Fibroblast of skin of abdomen (primary cell): Measurements from ENCODE around the gene NR4A1.

Source experiments
- DNase-seq: peaks from one replicate; pipeline ENCODE4 v3.0.0-alpha.2; 2013

The NR4A1 gene

GRCh38 chr12:52042706-52043385 is 8.4 kb upstream of the NR4A1 start:
- no peak for DNase-seq

DNA sequence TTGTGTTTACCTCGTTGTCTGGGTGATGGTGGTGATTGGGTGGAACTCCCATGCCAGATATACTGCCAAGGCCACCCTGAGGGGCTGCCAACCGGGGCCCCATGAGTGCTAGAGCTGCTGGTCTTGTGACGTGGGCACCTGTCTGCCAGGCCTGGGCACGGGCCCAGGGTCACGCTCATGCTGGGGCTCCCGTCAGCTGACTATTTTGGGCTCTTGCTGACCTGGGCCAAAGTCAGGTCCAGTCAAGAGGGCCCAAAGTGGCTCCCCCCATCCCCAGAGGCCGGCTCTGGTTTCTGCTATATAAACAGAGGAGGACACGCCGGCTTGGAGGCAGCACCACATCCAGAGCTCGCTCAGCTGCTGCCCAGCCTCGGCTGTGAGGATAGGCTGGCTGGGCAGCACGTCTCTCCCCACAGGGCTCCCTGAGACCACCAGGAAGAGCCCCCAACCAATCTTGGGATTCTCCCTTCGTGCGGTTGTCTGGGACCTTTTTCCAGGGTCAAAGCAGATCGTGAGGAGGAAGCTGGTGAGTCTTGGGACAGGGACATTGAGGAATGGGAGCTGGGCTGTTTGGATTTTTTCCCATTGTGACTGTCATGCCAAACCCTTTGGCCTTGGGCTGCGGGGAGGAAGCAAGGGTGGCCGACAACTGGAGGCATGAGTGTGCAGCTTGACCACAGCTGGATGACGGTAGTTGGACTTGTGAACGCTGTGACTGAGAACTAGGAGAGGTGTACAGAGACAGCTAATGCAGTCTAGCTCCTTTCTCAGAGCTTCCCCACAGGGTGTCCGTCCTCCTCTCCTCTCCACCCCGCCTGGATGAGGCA is 7.6 kb upstream of the NR4A1 start:
- DNase-seq, result no peak

GRCh38 chr12:52044292-52044983 is 6.8 kb upstream of the NR4A1 start:
- DNase-seq, result peak; percentile 52

DNA sequence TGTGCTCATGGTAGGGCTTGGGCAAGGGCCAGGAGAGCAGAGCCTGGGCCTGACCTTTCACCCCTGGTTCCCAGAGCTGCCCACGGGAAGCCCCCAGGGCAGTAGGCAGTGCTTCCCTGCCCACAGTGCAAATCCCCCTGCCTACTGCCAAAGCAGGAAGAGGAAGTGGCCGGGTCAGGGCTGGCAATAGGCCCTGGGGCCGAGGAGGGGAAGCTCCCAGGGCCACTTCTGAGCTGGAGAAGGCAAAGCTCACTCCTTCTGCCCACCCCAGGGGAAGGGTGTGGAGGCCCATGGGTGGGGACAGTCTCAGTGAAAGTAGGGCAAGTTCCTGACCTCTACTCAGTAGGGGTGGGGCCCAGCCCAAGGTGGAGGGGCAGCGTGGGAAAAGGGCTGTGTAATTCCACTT is 5.4 kb upstream of the NR4A1 start:
- no peak for DNase-seq

DNA sequence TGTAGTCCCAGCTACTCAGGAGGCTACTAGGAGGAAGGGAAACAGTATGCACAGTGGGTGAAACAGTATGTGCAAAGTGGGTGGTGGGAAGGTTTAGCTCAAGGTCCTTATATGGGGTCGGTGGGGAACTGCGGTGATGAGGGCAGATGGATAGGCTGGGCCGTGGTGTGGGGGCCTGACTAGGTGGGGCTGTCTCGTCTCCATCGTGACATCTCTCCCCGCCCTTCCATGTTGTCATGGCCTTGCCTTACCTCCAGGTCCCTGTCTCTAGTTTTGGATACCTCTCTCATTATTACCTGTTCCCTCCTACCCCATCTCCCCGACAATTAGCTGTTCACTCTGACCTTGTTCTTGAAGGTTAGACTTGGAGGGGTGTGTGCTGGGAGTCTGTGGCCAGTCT is 4.4 kb upstream of the NR4A1 start:
- no peak for DNase-seq

GRCh38 chr12:52049286-52049685 is 2.0 kb upstream of the NR4A1 start:
- DNase-seq, result no peak

- DNase-seq, result no peak
Measured at GRCh38 chr12:52049688-52050087, 1.6 kb upstream of the NR4A1 start.

DNA sequence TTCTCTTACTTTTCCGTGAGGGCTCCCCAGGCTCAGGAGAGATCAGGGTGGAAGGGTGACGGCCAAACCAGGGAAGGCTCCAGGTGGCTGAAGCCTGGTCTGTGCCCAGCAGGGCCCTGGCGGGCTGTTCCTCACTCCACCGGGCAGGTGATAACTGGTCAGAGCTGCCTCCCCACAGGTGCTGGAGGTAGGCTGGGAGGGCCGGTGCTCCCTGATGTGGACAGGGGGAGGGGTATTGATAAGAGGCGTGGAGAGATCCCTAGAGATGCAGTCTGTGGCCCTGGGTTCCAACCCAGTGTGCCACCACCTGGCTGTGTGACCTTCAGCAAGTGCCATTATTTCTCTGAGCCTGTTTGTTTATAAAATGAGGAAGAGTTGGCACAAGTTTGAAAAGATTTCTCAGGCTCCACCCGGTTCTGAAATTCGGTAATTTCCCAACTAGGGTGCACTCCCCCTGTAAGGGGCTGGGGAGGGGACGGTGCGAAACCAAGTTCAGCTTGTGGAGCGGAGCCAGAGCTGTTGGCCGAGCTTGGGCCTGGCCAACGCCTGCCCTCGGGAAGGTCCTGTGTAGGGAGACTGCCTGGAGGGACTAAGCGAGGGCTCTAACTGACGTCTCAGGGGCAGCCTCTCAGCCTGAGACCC is 1.0 kb upstream of the NR4A1 start:
- DNase-seq, result no peak

DNA sequence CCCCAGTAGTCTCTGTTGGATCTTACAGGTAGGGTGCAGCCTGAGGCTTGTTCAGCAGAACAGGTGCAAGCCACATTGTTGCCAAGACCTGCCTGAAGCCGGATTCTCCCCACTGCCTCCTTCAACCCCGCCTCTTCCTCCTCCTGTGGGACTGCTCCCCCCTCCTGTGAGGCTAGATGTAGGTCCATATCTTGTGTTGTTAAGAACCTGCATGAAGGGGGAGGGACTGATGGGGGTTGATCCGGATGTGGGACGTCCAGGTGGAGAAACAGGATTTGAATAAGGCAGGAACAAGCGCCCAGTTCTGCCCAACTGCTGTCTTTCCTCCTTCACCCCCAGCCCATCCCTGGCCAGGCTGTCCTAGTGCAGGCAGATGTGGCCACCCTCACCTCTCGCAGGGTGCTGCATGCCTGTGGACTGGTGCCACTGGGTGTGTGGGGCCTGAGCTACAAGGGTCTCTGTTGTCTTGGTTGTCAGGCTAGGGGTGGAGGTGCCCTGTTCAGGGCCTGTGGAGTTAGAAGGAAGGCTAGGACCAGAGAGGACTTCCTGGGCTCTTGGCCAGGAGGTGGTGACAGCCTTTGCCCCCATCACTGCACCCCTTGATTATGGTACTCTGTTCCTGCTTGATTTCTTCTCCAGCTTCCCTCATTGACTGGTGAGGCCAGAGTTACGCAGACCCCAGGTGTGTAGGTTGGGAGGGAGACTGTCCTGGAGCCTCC is 1.4 kb downstream of the NR4A1 start:
- no peak for DNase-seq

GRCh38 chr12:52053536-52054209 is 2.4 kb downstream of the NR4A1 start:
- DNase-seq, result no peak

- no peak for DNase-seq
Measured at GRCh38 chr12:52054231-52054832, 3.1 kb downstream of the NR4A1 start.

DNA sequence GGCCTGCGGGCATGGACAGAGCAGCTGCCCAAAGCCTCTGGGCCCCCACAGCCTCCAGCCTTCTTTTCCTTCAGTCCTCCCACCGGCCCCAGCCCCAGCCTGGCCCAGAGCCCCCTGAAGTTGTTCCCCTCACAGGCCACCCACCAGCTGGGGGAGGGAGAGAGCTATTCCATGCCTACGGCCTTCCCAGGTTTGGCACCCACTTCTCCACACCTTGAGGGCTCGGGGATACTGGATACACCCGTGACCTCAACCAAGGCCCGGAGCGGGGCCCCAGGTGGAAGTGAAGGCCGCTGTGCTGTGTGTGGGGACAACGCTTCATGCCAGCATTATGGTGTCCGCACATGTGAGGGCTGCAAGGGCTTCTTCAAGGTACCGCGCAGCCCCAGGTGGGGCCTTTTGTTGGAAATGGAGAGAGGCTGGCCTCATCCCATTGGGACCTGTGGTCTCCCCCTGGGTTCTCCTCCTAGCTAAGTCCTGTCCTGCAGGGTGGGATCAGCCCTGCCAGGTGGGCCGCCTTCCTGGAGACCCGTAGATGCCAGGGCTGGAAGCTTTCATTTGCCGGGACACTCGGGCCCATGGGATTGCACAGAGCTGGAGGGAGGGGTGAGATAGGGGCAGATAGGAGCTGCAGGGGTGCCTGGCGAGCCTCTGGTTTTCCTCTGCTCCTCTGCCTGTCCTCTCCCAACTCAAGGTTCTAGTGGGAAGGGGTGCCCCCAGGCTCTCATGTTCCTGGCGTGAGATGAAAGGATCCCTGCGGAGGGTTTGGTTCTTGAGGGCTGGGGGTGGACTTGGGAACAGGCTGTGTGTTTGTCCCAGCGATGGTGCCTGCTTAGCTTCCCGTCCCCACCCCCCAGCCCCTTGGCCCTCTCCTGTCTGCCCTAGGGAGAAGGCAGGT is 3.8 kb downstream of the NR4A1 start:
- DNase-seq, result no peak

- DNase-seq, result no peak
Measured at GRCh38 chr12:52055731-52056711, 4.8 kb downstream of the NR4A1 start.

GRCh38 chr12:52056801-52057637 is 5.8 kb downstream of the NR4A1 start:
- DNase-seq, result no peak

GRCh38 chr12:52057638-52058576 is 6.7 kb downstream of the NR4A1 start:
- DNase-seq, result no peak

DNA sequence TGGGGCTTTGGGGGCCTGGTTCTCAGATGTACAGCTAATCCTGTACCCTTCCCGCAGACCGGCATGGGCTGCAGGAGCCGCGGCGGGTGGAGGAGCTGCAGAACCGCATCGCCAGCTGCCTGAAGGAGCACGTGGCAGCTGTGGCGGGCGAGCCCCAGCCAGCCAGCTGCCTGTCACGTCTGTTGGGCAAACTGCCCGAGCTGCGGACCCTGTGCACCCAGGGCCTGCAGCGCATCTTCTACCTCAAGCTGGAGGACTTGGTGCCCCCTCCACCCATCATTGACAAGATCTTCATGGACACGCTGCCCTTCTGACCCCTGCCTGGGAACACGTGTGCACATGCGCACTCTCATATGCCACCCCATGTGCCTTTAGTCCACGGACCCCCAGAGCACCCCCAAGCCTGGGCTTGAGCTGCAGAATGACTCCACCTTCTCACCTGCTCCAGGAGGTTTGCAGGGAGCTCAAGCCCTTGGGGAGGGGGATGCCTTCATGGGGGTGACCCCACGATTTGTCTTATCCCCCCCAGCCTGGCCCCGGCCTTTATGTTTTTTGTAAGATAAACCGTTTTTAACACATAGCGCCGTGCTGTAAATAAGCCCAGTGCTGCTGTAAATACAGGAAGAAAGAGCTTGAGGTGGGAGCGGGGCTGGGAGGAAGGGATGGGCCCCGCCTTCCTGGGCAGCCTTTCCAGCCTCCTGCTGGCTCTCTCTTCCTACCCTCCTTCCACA is 7.6 kb downstream of the NR4A1 start:
- DNase-seq, result no peak
